ENCODE results near the gene MPP2.

MPP2 gene

DNA sequence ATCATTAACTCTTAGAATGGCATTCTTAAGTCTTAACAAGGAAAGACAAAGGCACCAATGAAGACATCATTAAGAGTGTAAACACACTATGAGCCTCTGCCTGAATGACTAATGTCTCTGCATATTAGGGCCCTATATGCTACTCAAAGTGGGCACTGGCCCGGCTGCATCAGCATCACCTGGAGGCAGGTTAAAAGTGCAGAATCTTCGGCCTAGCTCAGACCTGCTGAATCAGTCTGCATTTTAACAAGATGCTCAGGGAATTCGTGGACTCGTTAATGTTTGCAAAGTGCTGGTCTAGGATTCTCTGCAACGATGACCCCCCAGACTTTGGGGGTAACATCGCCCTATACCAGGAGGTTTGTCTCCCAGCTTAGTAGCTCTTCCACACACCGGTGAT lies 81.1 kb downstream of the MPP2 start:
- TF ChIP-seq, protein P1, sequence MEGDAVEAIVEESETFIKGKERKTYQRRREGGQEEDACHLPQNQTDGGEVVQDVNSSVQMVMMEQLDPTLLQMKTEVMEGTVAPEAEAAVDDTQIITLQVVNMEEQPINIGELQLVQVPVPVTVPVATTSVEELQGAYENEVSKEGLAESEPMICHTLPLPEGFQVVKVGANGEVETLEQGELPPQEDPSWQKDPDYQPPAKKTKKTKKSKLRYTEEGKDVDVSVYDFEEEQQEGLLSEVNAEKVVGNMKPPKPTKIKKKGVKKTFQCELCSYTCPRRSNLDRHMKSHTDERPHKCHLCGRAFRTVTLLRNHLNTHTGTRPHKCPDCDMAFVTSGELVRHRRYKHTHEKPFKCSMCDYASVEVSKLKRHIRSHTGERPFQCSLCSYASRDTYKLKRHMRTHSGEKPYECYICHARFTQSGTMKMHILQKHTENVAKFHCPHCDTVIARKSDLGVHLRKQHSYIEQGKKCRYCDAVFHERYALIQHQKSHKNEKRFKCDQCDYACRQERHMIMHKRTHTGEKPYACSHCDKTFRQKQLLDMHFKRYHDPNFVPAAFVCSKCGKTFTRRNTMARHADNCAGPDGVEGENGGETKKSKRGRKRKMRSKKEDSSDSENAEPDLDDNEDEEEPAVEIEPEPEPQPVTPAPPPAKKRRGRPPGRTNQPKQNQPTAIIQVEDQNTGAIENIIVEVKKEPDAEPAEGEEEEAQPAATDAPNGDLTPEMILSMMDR (IDR thresholded peaks at IDR 0.05), result no peak
- no peak overlapping the region for H3K27ac ChIP-seq

DNA sequence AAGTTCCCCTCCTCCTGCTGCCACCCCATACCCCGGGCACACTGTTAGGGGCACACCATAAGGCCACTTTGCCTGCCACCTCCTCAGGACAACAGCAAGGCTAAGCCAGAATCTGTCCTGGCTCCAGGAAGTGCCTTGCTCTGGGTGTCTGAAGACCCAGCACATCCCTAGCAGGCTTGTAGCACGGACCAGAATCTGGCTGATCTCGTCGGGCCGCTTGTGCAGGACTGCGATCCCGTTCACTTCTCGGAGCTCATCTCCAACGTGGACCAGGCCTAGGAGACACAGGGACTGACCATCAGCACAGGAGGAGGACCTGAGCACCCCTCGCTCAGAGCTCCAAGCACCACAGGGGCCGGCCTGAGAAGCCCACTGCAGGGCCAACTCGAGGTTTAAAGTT lies 81.8 kb downstream of the MPP2 start:
- peak overlapping the region; percentile 86 for H3K27ac ChIP-seq
- TF ChIP-seq, protein P1 (IDR thresholded peaks at IDR 0.05), result no peak
- TF ChIP-seq ZFX (IDR thresholded peaks at IDR 0.05; ENCODE audit: borderline replicate concordance), result no peak

Measured in 22Rv1 (cell line).